ENCODE results near the gene CEP89.
"Not testable (repeated sequence)": the region's sequence is repeated elsewhere in the genome, so short reads cannot be mapped to it uniquely, and the experiment has no call there.

CEP89 gene

GRCh38 chr19:32886241-32886640 is 85.5 kb downstream of the CEP89 start:
- TF ChIP-seq EZH2phosphoT487 (conservative IDR thresholded peaks at IDR 0.05; ENCODE audit: low read length): no peak
- TF ChIP-seq, protein P1, sequence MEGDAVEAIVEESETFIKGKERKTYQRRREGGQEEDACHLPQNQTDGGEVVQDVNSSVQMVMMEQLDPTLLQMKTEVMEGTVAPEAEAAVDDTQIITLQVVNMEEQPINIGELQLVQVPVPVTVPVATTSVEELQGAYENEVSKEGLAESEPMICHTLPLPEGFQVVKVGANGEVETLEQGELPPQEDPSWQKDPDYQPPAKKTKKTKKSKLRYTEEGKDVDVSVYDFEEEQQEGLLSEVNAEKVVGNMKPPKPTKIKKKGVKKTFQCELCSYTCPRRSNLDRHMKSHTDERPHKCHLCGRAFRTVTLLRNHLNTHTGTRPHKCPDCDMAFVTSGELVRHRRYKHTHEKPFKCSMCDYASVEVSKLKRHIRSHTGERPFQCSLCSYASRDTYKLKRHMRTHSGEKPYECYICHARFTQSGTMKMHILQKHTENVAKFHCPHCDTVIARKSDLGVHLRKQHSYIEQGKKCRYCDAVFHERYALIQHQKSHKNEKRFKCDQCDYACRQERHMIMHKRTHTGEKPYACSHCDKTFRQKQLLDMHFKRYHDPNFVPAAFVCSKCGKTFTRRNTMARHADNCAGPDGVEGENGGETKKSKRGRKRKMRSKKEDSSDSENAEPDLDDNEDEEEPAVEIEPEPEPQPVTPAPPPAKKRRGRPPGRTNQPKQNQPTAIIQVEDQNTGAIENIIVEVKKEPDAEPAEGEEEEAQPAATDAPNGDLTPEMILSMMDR (IDR thresholded peaks at IDR 0.05; ENCODE audit: insufficient read depth, low read length, poor library complexity, severe bottlenecking): no peak
- Histone ChIP-seq H4K20me1 (ENCODE audit: low read depth, low read length) (no peaks in the 10 kb centered on the region), H3K36me3 (ENCODE audit: low read length) (no peaks in the 10 kb centered on the region), H3K9me3 (ENCODE audit: insufficient read depth, low read length) (no peaks in the 10 kb centered on the region), H3K9me2 (replicated peaks; ENCODE audit: insufficient read depth, low read length) (no peaks in the 10 kb centered on the region), H3K4me2 (ENCODE audit: low read depth, low read length, poor library complexity, severe bottlenecking) (no peak overlapping the region), H3K79me2 (ENCODE audit: insufficient read depth, low read length) (no peaks in the 10 kb centered on the region), H3F3A (ENCODE audit: insufficient read depth) (no peaks in the 10 kb centered on the region), H3K9ac (ENCODE audit: low read length) (no peak overlapping the region), H3K27ac (ENCODE audit: low read depth, low read length) (no peak overlapping the region), H3K27me3 (ENCODE audit: low read length) (no peaks in the 10 kb centered on the region), H2AFZ (ENCODE audit: low read depth, low read length, severe bottlenecking) (no peak overlapping the region), H3K4me3 (ENCODE audit: insufficient read depth, low read length, poor library complexity, severe bottlenecking) (no peak overlapping the region)

- not testable (repeated sequence) for H3K27ac ChIP-seq (ENCODE audit: low read depth, low read length); H4K20me1 ChIP-seq (ENCODE audit: low read depth, low read length); H3K4me3 ChIP-seq (ENCODE audit: insufficient read depth, low read length, poor library complexity, severe bottlenecking); H3K27me3 ChIP-seq (ENCODE audit: low read length); H3K9me3 ChIP-seq (ENCODE audit: insufficient read depth, low read length); H3K79me2 ChIP-seq (ENCODE audit: insufficient read depth, low read length); H3F3A ChIP-seq (ENCODE audit: insufficient read depth); H3K9me2 ChIP-seq (replicated peaks; ENCODE audit: insufficient read depth, low read length); H3K9ac ChIP-seq (ENCODE audit: low read length); H3K4me2 ChIP-seq (ENCODE audit: low read depth, low read length, poor library complexity, severe bottlenecking); H2AFZ ChIP-seq (ENCODE audit: low read depth, low read length, severe bottlenecking); H3K36me3 ChIP-seq (ENCODE audit: low read length)
Measured at GRCh38 chr19:32885255-32885654, 86.5 kb downstream of the CEP89 start.

GRCh38 chr19:32881766-32882165 is 90.0 kb downstream of the CEP89 start:
- no peaks in the 10 kb centered on the region for H3K9me2 ChIP-seq (replicated peaks; ENCODE audit: insufficient read depth, low read length)
- TF ChIP-seq, protein P1 (IDR thresholded peaks at IDR 0.05; ENCODE audit: insufficient read depth, low read length, poor library complexity, severe bottlenecking): no peak
- no peak for TF ChIP-seq EZH2phosphoT487 (conservative IDR thresholded peaks at IDR 0.05; ENCODE audit: low read length)

GRCh38 chr19:32880622-32881021 is 91.1 kb downstream of the CEP89 start:
- no peak overlapping the region for H3K9ac ChIP-seq (ENCODE audit: low read length)
- no peak overlapping the region for H3K4me3 ChIP-seq (ENCODE audit: insufficient read depth, low read length, poor library complexity, severe bottlenecking)
- H3K9me3 ChIP-seq (ENCODE audit: insufficient read depth, low read length): no peaks in the 10 kb centered on the region
- no peaks in the 10 kb centered on the region for H3K9me2 ChIP-seq (replicated peaks; ENCODE audit: insufficient read depth, low read length)
- no peak overlapping the region for H3K27ac ChIP-seq (ENCODE audit: low read depth, low read length)
- H3K4me2 ChIP-seq (ENCODE audit: low read depth, low read length, poor library complexity, severe bottlenecking): no peak overlapping the region
- no peaks in the 10 kb centered on the region for H3F3A ChIP-seq (ENCODE audit: insufficient read depth)
- no peaks in the 10 kb centered on the region for H3K36me3 ChIP-seq (ENCODE audit: low read length)
- TF ChIP-seq, protein P1 (IDR thresholded peaks at IDR 0.05; ENCODE audit: insufficient read depth, low read length, poor library complexity, severe bottlenecking): no peak
- no peak for TF ChIP-seq EZH2phosphoT487 (conservative IDR thresholded peaks at IDR 0.05; ENCODE audit: low read length)
- H3K27me3 ChIP-seq (ENCODE audit: low read length): no peaks in the 10 kb centered on the region
- H2AFZ ChIP-seq (ENCODE audit: low read depth, low read length, severe bottlenecking): no peak overlapping the region
- H3K79me2 ChIP-seq (ENCODE audit: insufficient read depth, low read length): no peaks in the 10 kb centered on the region
- no peaks in the 10 kb centered on the region for H4K20me1 ChIP-seq (ENCODE audit: low read depth, low read length)

More at GRCh38 chr19:32881766-32882165, 90.0 kb downstream of the CEP89 start:
- H4K20me1 ChIP-seq (ENCODE audit: low read depth, low read length): no peaks in the 10 kb centered on the region
- no peak overlapping the region for H2AFZ ChIP-seq (ENCODE audit: low read depth, low read length, severe bottlenecking)
- H3K9me3 ChIP-seq (ENCODE audit: insufficient read depth, low read length): no peaks in the 10 kb centered on the region
- H3K36me3 ChIP-seq (ENCODE audit: low read length): no peaks in the 10 kb centered on the region
- no peak overlapping the region for H3K27ac ChIP-seq (ENCODE audit: low read depth, low read length)
- H3K9ac ChIP-seq (ENCODE audit: low read length): no peak overlapping the region
- no peak overlapping the region for H3K4me3 ChIP-seq (ENCODE audit: insufficient read depth, low read length, poor library complexity, severe bottlenecking)
- no peaks in the 10 kb centered on the region for H3K27me3 ChIP-seq (ENCODE audit: low read length)
- H3K79me2 ChIP-seq (ENCODE audit: insufficient read depth, low read length): no peaks in the 10 kb centered on the region
- no peak overlapping the region for H3K4me2 ChIP-seq (ENCODE audit: low read depth, low read length, poor library complexity, severe bottlenecking)
- H3F3A ChIP-seq (ENCODE audit: insufficient read depth): no peaks in the 10 kb centered on the region
